Pons (tissue), 1 donor: ENCODE data around the gene NDUFS1.
"Not testable (repeated sequence)": the region's sequence is repeated elsewhere in the genome, so short reads cannot be mapped to it uniquely, and the experiment has no call there.

Experiments
- DNase-seq: peaks from one replicate; pipeline ENCODE4 v3.0.0-alpha.2; 2016; ENCODE audit warnings: low spot score

Gene NDUFS1

GRCh38 chr2:206098471-206098870 lies 60.8 kb downstream of the NDUFS1 start:
- DNase-seq = no peak

- no peak for DNase-seq
Measured at GRCh38 chr2:206096876-206097275, 62.4 kb downstream of the NDUFS1 start.

- no peak for DNase-seq
Measured at GRCh38 chr2:206095536-206096332, 63.5 kb downstream of the NDUFS1 start.

GRCh38 chr2:206092297-206092696 lies 66.9 kb downstream of the NDUFS1 start:
- DNase-seq = no peak

GRCh38 chr2:206088248-206088647 lies 71.0 kb downstream of the NDUFS1 start:
- DNase-seq = no peak

- DNase-seq = peak; percentile 43
Measured at GRCh38 chr2:206086716-206087350, 72.4 kb downstream of the NDUFS1 start.

GRCh38 chr2:206085742-206086445 lies 73.3 kb downstream of the NDUFS1 start, which contains the start of gene INO80D:
TSS of gene INO80D (minus strand) at chr2:206086174. CDS start at chr2:206063016, 23,158 bp downstream.
- peak; percentile 87 for DNase-seq

- DNase-seq = no peak
Measured at GRCh38 chr2:206084870-206085741, 74.1 kb downstream of the NDUFS1 start.

- DNase-seq = peak; percentile 83
Measured at GRCh38 chr2:206084439-206084869, 74.8 kb downstream of the NDUFS1 start.

GRCh38 chr2:206083602-206084438 lies 75.4 kb downstream of the NDUFS1 start:
- DNase-seq = peak; percentile 26

GRCh38 chr2:206082298-206082843 lies 76.9 kb downstream of the NDUFS1 start:
- no peak for DNase-seq

- DNase-seq = no peak
Measured at GRCh38 chr2:206080927-206081326, 78.3 kb downstream of the NDUFS1 start.

- no peak for DNase-seq
Measured at GRCh38 chr2:206079699-206080465, 79.4 kb downstream of the NDUFS1 start.

GRCh38 chr2:206077879-206078278 lies 81.4 kb downstream of the NDUFS1 start:
- DNase-seq = not testable (repeated sequence)

GRCh38 chr2:206075113-206075512 lies 84.1 kb downstream of the NDUFS1 start:
- DNase-seq = no peak

GRCh38 chr2:206071807-206072206 lies 87.4 kb downstream of the NDUFS1 start:
- DNase-seq = no peak

GRCh38 chr2:206069417-206069816 lies 89.8 kb downstream of the NDUFS1 start:
- no peak for DNase-seq

- no peak for DNase-seq
Measured at GRCh38 chr2:206068207-206068606, 91.0 kb downstream of the NDUFS1 start.
